CD4-positive, alpha-beta T cell treated with Interleukin-10 for 1 hour (primary cell): Measurements from ENCODE around the gene KCNIP4.

Experiments
- DNase-seq: peaks from one replicate; pipeline ENCODE4 v3.0.0-alpha.2; 2020

Gene KCNIP4

GRCh38 chr4:21835712-21836111 is 112.9 kb downstream of the KCNIP4 start:
- DNase-seq: no peak

GRCh38 chr4:21830272-21830671 is 118.3 kb downstream of the KCNIP4 start:
- no peak for DNase-seq

GRCh38 chr4:21827575-21827974 is 121.0 kb downstream of the KCNIP4 start:
- no peak for DNase-seq

DNA sequence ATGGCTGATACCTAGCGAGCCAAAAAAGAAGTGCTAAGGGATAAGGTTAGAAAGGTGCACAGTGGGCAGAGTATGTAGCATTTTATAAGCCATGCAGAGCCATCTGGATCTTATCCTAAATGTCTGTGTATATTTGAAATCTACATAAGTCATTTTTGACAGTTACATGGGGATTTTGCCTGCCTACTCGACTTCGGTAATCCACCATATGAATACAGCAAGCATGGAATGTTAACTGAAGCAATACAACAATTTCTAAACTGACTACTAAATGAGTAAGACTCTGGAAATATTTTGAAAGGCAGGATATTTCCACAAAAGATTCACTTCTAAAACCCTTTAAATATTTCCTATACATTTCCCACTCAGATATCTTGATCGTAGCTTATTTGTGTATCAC is 122.5 kb downstream of the KCNIP4 start:
- no peak for DNase-seq

DNA sequence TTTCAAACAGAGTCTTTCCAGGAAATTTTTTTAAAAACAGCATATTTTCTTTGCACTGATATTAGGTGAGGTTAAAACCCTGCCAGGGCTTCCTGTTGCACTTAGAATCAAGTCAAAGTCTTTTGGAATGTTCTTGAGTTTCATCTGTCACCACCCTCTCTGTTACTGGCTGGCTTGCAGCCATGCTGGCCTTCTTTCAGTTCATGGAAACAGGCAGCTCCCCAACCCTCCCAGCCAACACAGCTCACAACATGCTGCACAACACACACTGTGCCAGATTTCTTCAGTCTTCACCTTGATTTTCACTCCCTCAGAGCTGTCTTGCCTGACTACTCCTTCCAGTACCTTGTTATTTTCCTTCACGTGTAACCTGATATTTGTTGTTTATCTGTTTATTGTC is 129.5 kb downstream of the KCNIP4 start:
- DNase-seq: no peak

GRCh38 chr4:21815651-21816377 is 132.8 kb downstream of the KCNIP4 start:
- DNase-seq: no peak

DNA sequence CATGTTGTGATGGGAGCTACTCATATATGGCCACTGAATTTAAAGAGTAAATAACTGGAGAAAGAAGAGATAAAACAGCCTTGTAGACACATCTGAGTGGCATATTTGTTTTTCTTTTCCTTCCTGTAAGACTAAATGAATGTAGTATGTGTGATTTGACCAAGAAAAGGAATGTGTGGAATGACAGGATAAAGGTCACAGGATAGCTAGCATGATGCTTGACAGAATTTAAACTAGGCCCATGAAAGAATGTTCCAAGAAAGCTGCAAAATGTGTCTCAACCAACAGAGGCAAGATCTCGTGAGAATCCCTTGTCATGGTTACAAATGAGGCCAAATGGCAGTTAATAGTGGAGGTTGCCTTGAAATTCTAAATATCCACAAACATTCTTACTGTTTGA is 137.0 kb downstream of the KCNIP4 start:
- no peak for DNase-seq

DNA sequence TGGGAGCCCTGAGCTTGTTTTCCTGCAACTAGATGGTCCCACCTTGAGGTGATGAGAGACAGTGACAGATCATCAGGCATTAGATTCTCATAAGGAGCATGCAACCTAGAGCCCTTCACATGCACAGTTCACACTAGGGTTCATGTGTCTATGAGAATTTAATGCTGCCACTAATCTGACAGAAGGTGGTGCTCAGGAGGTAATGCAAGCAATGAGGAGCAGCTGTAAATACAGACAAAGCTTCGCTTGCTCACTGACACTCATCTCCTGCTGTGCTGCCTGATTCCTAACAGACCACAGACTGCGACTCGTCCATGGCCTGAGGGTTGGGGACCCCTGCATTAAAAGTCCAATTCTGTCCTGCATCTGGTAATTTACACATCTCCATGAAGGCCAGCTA is 141.6 kb downstream of the KCNIP4 start:
- no peak for DNase-seq

GRCh38 chr4:21802406-21802805 is 146.2 kb downstream of the KCNIP4 start:
- no peak for DNase-seq

- DNase-seq: no peak
Observed at GRCh38 chr4:21801661-21802385, 146.7 kb downstream of the KCNIP4 start.

GRCh38 chr4:21795091-21795490 is 153.5 kb downstream of the KCNIP4 start:
- DNase-seq: peak; percentile 19

- DNase-seq: no peak
Observed at GRCh38 chr4:21792736-21793135, 155.8 kb downstream of the KCNIP4 start.

DNA sequence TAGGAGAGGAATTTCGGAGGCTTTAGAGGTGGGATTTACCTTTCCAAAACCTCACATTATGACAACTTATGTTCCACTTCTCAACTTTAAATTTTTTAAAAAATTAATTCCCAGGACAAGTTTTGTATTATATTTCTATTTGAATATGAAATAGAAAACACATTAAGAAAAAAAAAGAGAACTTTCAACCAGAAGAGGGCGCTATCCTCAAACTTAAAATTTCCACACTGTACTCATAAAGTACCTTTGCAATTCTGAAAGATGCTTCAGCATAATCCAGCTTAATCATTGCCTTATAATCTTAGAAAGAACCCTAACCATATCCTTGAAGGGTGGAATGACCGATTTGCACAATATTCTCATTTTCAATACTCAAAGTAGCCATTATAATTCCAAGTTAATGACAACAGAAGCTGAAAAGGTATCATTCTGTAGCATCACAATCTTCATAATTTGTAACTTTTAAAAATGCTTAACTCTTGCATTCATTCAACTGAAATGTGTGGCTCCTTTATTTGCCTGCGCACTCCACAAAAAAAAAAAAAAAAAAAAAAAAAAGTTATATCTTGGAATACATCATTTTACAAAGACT is 158.0 kb downstream of the KCNIP4 start:
- peak; percentile 7 for DNase-seq

- no peak for DNase-seq
Observed at GRCh38 chr4:21780148-21780547, 168.4 kb downstream of the KCNIP4 start.

GRCh38 chr4:21778702-21779101 is 169.9 kb downstream of the KCNIP4 start:
- no peak for DNase-seq

GRCh38 chr4:21775703-21776102 is 172.9 kb downstream of the KCNIP4 start:
- DNase-seq: no peak

DNA sequence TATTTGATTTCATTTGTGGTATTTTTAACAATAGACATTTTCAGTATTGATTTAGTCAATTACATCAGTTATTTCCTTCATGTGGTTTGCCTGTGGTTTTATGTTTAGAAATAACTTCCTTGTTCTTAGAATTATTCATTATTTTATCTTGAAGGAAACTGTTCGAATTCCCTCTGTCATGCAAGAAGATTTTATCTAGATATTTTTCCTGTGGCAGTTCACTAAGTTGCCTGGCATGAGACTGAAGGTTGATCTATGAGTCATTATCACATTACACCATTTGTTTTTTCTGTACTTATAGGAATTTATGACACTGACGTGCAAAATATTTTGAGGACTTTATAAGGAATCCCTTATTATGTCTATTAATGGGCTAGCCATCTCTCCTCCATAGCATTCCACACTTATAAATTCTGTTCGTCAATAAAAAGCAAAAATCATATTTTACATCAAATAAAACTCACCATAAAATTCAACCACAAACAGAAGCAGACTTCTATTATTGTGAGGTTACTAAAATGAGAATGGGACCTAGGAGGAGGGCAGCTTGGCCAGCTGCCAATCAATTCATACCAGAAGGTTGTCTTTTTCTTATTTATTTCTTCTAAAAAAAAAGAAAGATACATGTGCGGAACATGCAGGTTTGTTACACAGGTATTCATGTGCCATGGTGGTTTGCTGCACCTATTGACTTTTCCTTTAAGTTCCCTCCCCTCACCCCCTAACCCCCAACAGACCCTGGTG is 179.0 kb downstream of the KCNIP4 start:
- DNase-seq: no peak

DNA sequence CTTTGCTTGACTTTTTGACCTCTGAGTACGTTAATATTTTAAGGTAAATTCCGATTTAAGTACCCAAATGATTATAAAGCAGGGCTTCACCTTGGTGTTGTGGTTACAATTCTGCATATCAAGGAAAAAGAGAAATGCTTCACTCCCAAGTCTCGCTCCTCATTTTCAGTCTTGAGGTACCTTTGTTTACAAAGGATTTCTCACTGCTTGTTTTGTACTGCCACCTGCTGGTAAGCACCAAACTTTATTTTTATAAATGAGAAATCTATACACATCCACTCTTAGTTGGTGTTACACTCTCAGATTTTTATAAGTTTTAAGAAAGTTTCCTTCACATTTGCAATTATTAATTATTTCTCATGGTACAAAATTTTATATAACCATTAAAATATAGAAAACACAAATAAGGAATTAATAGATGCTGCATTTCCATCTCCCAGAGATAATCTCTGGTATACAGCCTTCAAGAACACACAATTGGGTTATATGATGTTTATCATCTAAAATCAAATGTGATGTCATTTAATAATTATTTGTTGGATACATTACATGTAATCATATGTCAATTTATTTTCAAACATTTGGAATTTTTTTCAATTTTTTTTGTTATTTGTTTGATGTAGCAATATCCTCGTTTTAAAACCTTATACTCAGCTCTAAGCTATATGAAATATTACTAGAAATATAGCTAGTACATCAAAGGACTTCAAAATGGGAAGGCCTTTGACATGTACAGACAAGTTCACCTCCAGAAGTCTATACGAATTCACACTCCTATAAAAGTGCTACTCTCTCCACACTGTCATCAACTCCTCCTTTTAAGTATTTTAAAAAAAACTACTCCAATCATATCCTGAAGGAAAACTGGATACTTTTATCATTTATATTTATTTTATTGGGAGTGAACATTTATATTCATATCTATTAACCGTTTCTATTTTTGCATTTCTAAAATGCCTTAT is 179.9 kb downstream of the KCNIP4 start:
- DNase-seq: peak; percentile 19

DNA sequence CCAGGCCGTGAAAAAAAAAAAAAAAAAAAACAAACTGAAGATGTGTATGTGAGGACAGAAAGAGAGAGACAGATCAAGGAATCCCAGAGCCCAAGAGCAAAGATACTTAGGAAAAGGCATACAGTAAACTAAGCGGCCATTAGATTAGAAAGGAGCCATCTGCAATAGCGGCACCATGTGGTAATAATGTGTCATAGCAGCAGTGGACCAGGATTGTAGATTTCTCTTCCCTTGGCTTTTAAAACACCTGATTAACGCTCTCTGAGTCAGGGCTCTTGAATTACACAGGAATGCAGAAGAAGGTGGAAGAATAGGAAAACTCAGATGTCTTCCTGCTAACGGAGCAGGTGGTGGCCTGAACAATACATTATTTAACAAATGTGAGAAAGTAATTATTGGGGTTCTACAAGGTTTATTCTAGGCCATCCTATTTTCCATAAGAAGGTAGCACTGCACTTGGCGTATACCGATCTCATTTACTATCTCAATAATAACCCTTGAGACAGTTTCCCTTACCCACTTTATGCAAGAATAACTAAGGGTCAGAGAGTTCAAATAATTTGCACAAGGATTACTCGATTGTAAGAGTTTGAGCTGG is 182.7 kb downstream of the KCNIP4 start:
- DNase-seq: peak; percentile 23

DNA sequence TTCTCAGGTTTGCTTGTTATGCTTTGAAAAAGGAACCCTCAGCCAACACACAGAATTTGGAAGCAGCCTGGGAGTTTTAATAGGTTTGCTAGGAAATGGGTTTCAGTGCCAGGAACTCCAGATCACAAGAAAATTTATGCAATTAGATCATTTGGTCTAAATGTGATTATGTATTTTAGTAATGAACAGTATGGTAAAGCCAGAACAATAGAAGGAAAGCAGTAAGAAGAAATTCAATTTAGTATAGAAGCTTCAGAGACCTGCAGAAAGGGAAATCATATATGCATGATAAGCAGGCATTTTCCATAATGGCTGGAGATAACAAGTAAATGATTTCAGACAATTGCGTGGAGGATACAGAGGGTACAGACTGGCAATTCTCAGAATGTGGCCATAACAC is 184.7 kb downstream of the KCNIP4 start:
- no peak for DNase-seq

GRCh38 chr4:21757248-21757647 is 191.3 kb downstream of the KCNIP4 start:
- DNase-seq: no peak
